ENCODE data around the gene CDC25C. TPM values are rescaled to one million over a fixed set of nuclear protein-coding genes. Genes with fewer than 3 reads are reported as not detected.

The CDC25C gene
- total and polyA plus RNA-seq, 4 donors: 0.25 to 3.0 (median 0.41) TPM

DNA sequence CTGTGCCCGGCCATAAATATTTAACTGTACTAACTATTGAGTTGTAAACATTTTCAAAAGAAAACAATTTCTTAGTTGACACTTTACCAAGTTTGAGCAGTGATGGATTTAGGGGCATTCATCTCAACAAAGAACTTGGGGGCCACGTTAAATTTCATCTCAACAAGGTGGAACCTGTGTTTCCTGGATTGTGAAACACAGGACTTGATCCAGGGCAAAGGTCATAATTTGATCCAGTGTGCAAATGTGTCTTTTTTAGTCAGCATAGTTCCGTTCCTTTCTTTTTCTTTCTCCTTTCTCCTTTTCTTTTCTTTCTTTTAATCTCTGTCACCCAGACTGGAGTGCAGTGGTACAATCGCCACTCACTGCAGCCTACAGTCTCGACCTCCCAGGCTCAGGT lies 60.3 kb downstream of the CDC25C start:
- Histone ChIP-seq H3K9ac (ENCODE audit: insufficient read depth in 1 of 2, low read length in 2 of 2) (no peak overlapping the region), H3K27me3 (ENCODE audit: control insufficient read depth in 3 of 3, insufficient read depth in 3 of 3, low read length in 2 of 3) (peaks cover 2 to 7% (median 3%) of the 10 kb centered on the region in 3 donors), H3K27ac (ENCODE audit: low read depth in 1 of 2, low read length in 1 of 2) (no peak overlapping the region), H3K9me3 (ENCODE audit: control insufficient read depth in 4 of 4, insufficient read depth in 3 of 4, low read length in 3 of 4) (peaks cover 0 to 2% (median 0%) of the 10 kb centered on the region in 4 donors), H3K36me3 (ENCODE audit: control insufficient read depth in 4 of 4, insufficient read depth in 4 of 4, low read length in 4 of 4) (no peaks in the 10 kb centered on the region), H3K4me1 (ENCODE audit: control insufficient read depth in 5 of 5, insufficient read depth in 5 of 5, low read length in 5 of 5) (peaks cover 0 to 22% (median 8%) of the 10 kb centered on the region in 5 donors), H3K4me3 (no peak overlapping the region)
- TF ChIP-seq CTCF (IDR thresholded peaks at IDR 0.05; ENCODE audit: control extremely low read depth, extremely low read depth): no peak
- ATAC-seq (ENCODE audit: insufficient read depth, low FRiP score) (no peak), DNase-seq (no peak)
- 76% methylated on average over 5 of the region's 5 CpGs for WGBS, 2 donors

- H3K9me3 ChIP-seq (ENCODE audit: control insufficient read depth in 4 of 4, insufficient read depth in 3 of 4, low read length in 3 of 4): no peaks in the 10 kb centered on the region
- H3K36me3 ChIP-seq (ENCODE audit: control insufficient read depth in 4 of 4, insufficient read depth in 4 of 4, low read length in 4 of 4): no peaks in the 10 kb centered on the region
- no peak overlapping the region for H3K27ac ChIP-seq (ENCODE audit: low read depth in 1 of 2, low read length in 1 of 2)
- TF ChIP-seq CTCF (IDR thresholded peaks at IDR 0.05; ENCODE audit: control extremely low read depth, extremely low read depth): no peak
- no peaks in the 10 kb centered on the region for H3K27me3 ChIP-seq (ENCODE audit: control insufficient read depth in 3 of 3, insufficient read depth in 3 of 3, low read length in 2 of 3)
- no peak overlapping the region for H3K9ac ChIP-seq (ENCODE audit: insufficient read depth in 1 of 2, low read length in 2 of 2)
- no peak overlapping the region for H3K4me3 ChIP-seq
- 92 to 96% methylated on average over 8 of the region's 8 CpGs for WGBS, 2 donors
- H3K4me1 ChIP-seq (ENCODE audit: control insufficient read depth in 5 of 5, insufficient read depth in 5 of 5, low read length in 5 of 5): no peaks in the 10 kb centered on the region
- no peak for ATAC-seq (ENCODE audit: insufficient read depth, low FRiP score)
- DNase-seq: no peak
These were observed 67.4 kb downstream of the CDC25C start for GRCh38 chr5:138264183-138264582.

- no peaks in the 10 kb centered on the region for H3K27me3 ChIP-seq (ENCODE audit: control insufficient read depth in 3 of 3, insufficient read depth in 3 of 3, low read length in 2 of 3)
- H3K4me3 ChIP-seq: no peak overlapping the region
- no peak overlapping the region for H3K27ac ChIP-seq (ENCODE audit: low read depth in 1 of 2, low read length in 1 of 2)
- H3K9ac ChIP-seq (ENCODE audit: insufficient read depth in 1 of 2, low read length in 2 of 2): no peak overlapping the region
- ATAC-seq (ENCODE audit: insufficient read depth, low FRiP score) (no peak), DNase-seq (no peak)
- no peak for TF ChIP-seq CTCF (IDR thresholded peaks at IDR 0.05; ENCODE audit: control extremely low read depth, extremely low read depth)
- H3K4me1 ChIP-seq (ENCODE audit: control insufficient read depth in 5 of 5, insufficient read depth in 5 of 5, low read length in 5 of 5): no peaks in the 10 kb centered on the region
- no peaks in the 10 kb centered on the region for H3K36me3 ChIP-seq (ENCODE audit: control insufficient read depth in 4 of 4, insufficient read depth in 4 of 4, low read length in 4 of 4)
- no peaks in the 10 kb centered on the region for H3K9me3 ChIP-seq (ENCODE audit: control insufficient read depth in 4 of 4, insufficient read depth in 3 of 4, low read length in 3 of 4)
- 72 to 81% methylated on average over 3 of the region's 3 CpGs for WGBS, 2 donors
These were observed 68.0 kb downstream of the CDC25C start for GRCh38 chr5:138263581-138263980.

- WGBS, 2 donors: 81 to 82% methylated on average over 4 of the region's 4 CpGs
These were observed 72.8 kb downstream of the CDC25C start for GRCh38 chr5:138258704-138259292.

More at GRCh38 chr5:138258704-138259292, 72.8 kb downstream of the CDC25C start:
- Histone ChIP-seq H3K4me1 (ENCODE audit: control insufficient read depth in 5 of 5, insufficient read depth in 5 of 5, low read length in 5 of 5) (no peaks in the 10 kb centered on the region), H3K4me3 (no peak overlapping the region), H3K9me3 (ENCODE audit: control insufficient read depth in 4 of 4, insufficient read depth in 3 of 4, low read length in 3 of 4) (no peaks in the 10 kb centered on the region), H3K27ac (ENCODE audit: low read depth in 1 of 2, low read length in 1 of 2) (no peak overlapping the region), H3K27me3 (ENCODE audit: control insufficient read depth in 3 of 3, insufficient read depth in 3 of 3, low read length in 2 of 3) (no peaks in the 10 kb centered on the region), H3K36me3 (ENCODE audit: control insufficient read depth in 4 of 4, insufficient read depth in 4 of 4, low read length in 4 of 4) (no peaks in the 10 kb centered on the region), H3K9ac (ENCODE audit: insufficient read depth in 1 of 2, low read length in 2 of 2) (no peak overlapping the region)
- no peak for TF ChIP-seq CTCF (IDR thresholded peaks at IDR 0.05; ENCODE audit: control extremely low read depth, extremely low read depth)
- ATAC-seq (ENCODE audit: insufficient read depth, low FRiP score) (no peak), DNase-seq (no peak)
